GM23248 (cell line): ENCODE results near the gene IQGAP2.

Source experiments
- EZH2 ChIP-seq: fragments of 200-600 bp; sonication (generic); IDR thresholded peaks from 2 replicates; pipeline ENCODE4 v1.6.1; 2018; ENCODE audit warnings: antibody characterized with exemption, mild to moderate bottlenecking; ENCODE audit not compliant: insufficient read depth, poor library complexity, severe bottlenecking
- EZH2phosphoT487 ChIP-seq: fragments of 200-600 bp; sonication (generic); IDR thresholded peaks from 2 replicates; pipeline ENCODE4 v1.6.1; 2018; ENCODE audit warnings: antibody characterized with exemption, moderate library complexity, mild to moderate bottlenecking, low read depth; ENCODE audit not compliant: insufficient read depth

DNA sequence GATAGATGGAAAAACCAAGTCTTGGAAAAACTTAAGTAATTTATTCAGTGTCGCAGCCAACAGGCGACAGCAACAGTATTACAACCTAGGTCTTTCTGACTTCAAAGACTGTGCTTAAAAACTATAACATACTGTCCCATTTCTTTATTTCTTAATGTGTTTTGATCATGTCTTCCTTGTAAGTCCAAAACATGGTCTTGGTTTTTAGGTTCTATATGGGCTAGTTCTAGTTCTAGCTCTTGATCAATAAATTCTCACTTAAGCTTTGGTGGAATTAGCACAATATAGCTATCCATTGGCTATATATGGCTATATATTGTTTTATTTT, 69.9 kb downstream of the IQGAP2 start:
- TF ChIP-seq EZH2phosphoT487 (no peak), EZH2 (no peak)
